C4-2B (cell line): ENCODE results near the gene ADAMTSL1.

Experiments
- ZFX ChIP-seq: fragments of 450-650 bp; IDR thresholded peaks from 2 replicates; pipeline ENCODE4 v1.6.1; 2017
- TF ChIP-seq, protein P1 (sequence below): fragments of 450-650 bp; conservative IDR thresholded peaks from 2 replicates; pipeline ENCODE4 v1.5.1; 2017; ENCODE audit warnings: mild to moderate bottlenecking

DNA sequence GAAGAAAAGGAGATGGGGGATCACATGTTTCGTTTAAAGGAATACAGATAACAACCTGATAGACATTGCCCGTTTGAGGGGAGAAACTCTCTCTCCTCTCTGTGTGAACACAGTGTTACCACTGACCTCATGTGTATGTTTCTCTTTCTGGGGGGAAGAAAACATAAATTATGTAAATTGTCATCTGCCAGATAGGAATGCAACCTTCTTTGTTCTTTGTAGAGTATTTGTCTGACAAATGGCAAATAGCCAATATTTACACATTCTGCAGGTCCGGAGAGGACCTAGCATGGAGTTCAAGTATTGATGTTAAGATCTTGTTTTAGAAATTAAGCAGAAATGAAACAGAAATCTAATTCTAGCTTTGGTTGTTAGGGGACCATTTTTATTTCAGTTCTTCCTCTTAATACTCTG is 282.8 kb downstream of the ADAMTSL1 start:
- TF ChIP-seq, protein P1, sequence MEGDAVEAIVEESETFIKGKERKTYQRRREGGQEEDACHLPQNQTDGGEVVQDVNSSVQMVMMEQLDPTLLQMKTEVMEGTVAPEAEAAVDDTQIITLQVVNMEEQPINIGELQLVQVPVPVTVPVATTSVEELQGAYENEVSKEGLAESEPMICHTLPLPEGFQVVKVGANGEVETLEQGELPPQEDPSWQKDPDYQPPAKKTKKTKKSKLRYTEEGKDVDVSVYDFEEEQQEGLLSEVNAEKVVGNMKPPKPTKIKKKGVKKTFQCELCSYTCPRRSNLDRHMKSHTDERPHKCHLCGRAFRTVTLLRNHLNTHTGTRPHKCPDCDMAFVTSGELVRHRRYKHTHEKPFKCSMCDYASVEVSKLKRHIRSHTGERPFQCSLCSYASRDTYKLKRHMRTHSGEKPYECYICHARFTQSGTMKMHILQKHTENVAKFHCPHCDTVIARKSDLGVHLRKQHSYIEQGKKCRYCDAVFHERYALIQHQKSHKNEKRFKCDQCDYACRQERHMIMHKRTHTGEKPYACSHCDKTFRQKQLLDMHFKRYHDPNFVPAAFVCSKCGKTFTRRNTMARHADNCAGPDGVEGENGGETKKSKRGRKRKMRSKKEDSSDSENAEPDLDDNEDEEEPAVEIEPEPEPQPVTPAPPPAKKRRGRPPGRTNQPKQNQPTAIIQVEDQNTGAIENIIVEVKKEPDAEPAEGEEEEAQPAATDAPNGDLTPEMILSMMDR: no peak
- TF ChIP-seq ZFX: no peak
